ENCODE data around the gene SPC25. TPM values are rescaled to one million over a fixed set of nuclear protein-coding genes. Genes with fewer than 3 reads are reported as not detected.

Gene SPC25
- total RNA-seq, 3 donors from 2014 or later, result 2.1 to 3.7 (median 2.4) TPM

DNA sequence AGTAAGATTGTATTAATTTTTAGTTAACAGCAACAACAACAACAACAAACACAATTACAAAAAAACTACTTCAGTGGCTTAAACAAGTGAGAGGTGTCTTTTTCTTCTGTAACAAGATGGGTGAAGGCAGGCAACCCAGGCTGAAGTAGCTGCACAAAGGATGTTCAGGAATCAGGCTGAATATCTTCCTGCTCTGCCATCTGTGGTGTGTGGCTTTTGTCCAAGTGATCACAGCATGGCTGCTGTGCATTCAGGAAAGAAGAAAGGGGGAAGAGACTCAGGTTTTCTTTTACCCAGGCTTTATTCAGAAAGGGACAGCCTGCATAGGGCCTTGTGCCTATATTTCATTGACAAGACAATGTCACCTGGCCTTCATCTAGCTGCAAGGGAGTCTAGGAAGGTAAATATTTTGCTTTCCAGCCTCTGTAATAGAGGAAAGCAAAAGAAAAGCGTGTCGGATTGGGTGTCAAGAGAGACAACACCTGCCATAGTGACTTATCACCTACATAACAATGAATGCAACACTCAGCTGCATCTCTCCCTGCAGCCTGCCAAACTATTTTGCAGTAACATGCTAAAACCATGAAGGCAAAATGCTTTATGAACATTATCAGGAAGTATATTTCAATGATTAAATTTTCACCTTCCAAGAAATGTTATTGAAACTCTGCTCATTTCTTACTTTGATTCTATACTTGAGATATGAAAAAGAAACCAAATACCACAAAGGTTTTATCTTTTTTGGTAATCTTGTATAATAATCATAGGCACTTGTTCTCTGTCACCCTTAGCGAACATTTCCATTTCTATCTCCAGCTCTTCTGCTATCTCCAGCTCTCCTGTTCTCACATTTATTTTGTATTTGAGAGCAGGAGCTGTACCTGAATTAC lies 25.5 kb upstream of the SPC25 start:
- H3K27me3 Mint-ChIP-seq (ENCODE audit: low read depth), result peaks cover 21% of the 10 kb centered on the region
- no peaks in the 10 kb centered on the region for H3K36me3 Mint-ChIP-seq (ENCODE audit: insufficient read depth)
- DNase-seq, result no peak
- peaks cover 8% of the 10 kb centered on the region for H3K4me1 Mint-ChIP-seq (ENCODE audit: low read depth)
- peak; percentile 50 to 67 for ATAC-seq
- no peak overlapping the region for H3K4me3 Mint-ChIP-seq
- H3K9me3 Mint-ChIP-seq, result no peaks in the 10 kb centered on the region

DNA sequence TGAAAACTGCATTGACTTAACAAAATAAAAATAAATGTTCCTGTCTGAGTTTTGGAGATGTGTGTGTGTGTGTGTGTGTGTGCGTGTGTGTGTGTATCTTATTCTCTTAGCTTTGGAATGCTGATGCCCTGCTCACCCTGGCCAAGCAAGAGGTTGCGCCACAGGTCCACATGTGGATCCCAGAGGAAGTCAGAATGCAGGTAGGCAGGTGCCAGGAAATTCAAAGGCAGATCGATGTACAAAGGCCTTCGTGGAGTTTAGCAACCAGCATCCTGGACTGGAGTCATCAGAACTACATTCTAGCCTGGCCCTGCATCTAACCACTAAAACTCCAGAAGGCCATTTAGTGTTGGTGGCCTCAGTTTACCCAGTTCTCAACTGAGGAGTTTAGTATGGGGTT lies 23.3 kb upstream of the SPC25 start:
- Mint-ChIP-seq H3K36me3 (ENCODE audit: insufficient read depth) (no peaks in the 10 kb centered on the region), H3K27me3 (ENCODE audit: low read depth) (peaks cover 19% of the 10 kb centered on the region), H3K4me1 (ENCODE audit: low read depth) (peaks cover 8% of the 10 kb centered on the region), H3K4me3 (no peak overlapping the region), H3K9me3 (no peaks in the 10 kb centered on the region)
- DNase-seq, result no peak
- ATAC-seq, result no peak

- ATAC-seq (peak in 1 of 2 donors; percentile 46), DNase-seq (no peak)
- peaks cover 19% of the 10 kb centered on the region for H3K27me3 Mint-ChIP-seq (ENCODE audit: low read depth)
- peak overlapping the region; percentile 26 for H3K4me3 Mint-ChIP-seq
- H3K36me3 Mint-ChIP-seq (ENCODE audit: insufficient read depth), result no peaks in the 10 kb centered on the region
- H3K9me3 Mint-ChIP-seq, result no peaks in the 10 kb centered on the region
- H3K4me1 Mint-ChIP-seq (ENCODE audit: low read depth), result peaks cover 8% of the 10 kb centered on the region
Observed at GRCh38 chr2:168912901-168913369, 22.7 kb upstream of the SPC25 start.

- DNase-seq, result no peak
Observed at GRCh38 chr2:168912466-168912865, 22.2 kb upstream of the SPC25 start.

GRCh38 chr2:168910330-168910729 lies 20.1 kb upstream of the SPC25 start:
- ATAC-seq (no peak), DNase-seq (no peak)
- peaks cover 5% of the 10 kb centered on the region for H3K4me1 Mint-ChIP-seq (ENCODE audit: low read depth)
- peaks cover 33% of the 10 kb centered on the region for H3K27me3 Mint-ChIP-seq (ENCODE audit: low read depth)
- no peaks in the 10 kb centered on the region for H3K9me3 Mint-ChIP-seq
- H3K36me3 Mint-ChIP-seq (ENCODE audit: insufficient read depth), result no peaks in the 10 kb centered on the region
- no peak overlapping the region for H3K4me3 Mint-ChIP-seq

More at GRCh38 chr2:168912466-168912865, 22.2 kb upstream of the SPC25 start:
- no peaks in the 10 kb centered on the region for H3K9me3 Mint-ChIP-seq
- no peaks in the 10 kb centered on the region for H3K36me3 Mint-ChIP-seq (ENCODE audit: insufficient read depth)
- peaks cover 24% of the 10 kb centered on the region for H3K27me3 Mint-ChIP-seq (ENCODE audit: low read depth)
- no peak for ATAC-seq
- H3K4me1 Mint-ChIP-seq (ENCODE audit: low read depth), result peaks cover 8% of the 10 kb centered on the region
- no peak overlapping the region for H3K4me3 Mint-ChIP-seq

DNA sequence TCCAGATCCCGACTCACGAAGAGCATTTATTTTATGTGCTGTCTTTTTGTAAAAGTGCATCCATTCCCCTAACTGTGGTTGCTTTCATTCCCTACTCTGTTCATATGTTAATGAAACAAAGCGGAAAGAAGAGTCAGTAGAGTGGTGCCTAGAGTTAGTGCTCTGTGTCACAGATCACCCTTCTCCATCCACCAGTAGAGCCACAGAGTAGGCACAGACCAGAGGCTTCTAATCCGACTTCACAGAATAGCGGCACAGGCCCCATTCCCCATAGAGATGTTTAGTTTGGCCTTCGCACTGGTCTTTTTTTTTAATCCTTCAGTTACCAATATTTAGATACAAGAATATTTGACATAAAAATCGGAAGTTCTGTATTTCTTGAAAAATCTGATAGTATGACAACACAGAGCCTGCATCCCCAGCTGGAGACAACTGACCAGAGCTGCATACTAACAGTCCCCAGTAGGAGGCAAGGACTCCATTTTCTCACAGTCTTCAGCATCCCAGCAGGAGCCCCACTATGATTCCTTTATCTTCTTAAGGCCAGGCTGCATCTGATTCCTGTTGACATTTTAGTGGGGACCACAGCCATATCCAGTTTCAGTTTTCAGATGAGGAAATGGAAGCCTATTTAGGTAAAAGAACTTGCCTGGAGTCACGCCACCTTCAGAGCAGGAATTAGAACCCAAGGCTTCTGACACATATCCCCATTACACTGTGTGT lies 17.9 kb upstream of the SPC25 start:
- Mint-ChIP-seq H3K4me3 (no peak overlapping the region), H3K4me1 (ENCODE audit: low read depth) (peaks cover 5% of the 10 kb centered on the region), H3K36me3 (ENCODE audit: insufficient read depth) (no peaks in the 10 kb centered on the region), H3K9me3 (no peaks in the 10 kb centered on the region), H3K27me3 (ENCODE audit: low read depth) (peaks cover 32% of the 10 kb centered on the region)
- DNase-seq, result no peak
- no peak for ATAC-seq

DNA sequence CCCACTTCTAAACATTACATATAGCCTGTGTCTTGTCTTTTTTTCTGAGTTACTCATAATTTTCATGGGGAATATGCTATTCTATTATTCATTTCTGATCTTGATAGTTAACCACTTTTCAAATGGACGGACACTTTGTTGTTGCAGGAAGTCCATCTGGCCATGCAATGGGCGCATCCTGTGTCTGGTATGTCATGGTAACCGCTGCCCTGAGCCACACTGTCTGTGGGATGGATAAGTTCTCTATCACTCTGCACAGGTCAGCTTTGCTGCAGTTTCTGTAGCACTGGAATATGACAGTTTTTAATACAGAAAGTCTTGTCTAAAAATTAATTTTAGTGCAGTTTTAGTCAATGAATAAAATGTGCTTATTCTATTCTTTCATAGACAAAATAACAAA lies 14.1 kb upstream of the SPC25 start:
- no peak for DNase-seq
- H3K4me1 Mint-ChIP-seq (ENCODE audit: low read depth), result no peaks in the 10 kb centered on the region
- ATAC-seq, result no peak
- H3K4me3 Mint-ChIP-seq, result no peak overlapping the region
- H3K36me3 Mint-ChIP-seq (ENCODE audit: insufficient read depth), result no peaks in the 10 kb centered on the region
- H3K9me3 Mint-ChIP-seq, result no peaks in the 10 kb centered on the region
- H3K27me3 Mint-ChIP-seq (ENCODE audit: low read depth), result peaks cover 25% of the 10 kb centered on the region

- DNase-seq (no peak), ATAC-seq (no peak)
- H3K36me3 Mint-ChIP-seq (ENCODE audit: insufficient read depth), result no peaks in the 10 kb centered on the region
- H3K4me3 Mint-ChIP-seq, result no peak overlapping the region
- H3K27me3 Mint-ChIP-seq (ENCODE audit: low read depth), result peaks cover 25% of the 10 kb centered on the region
- no peaks in the 10 kb centered on the region for H3K9me3 Mint-ChIP-seq
- H3K4me1 Mint-ChIP-seq (ENCODE audit: low read depth), result no peaks in the 10 kb centered on the region
Observed at GRCh38 chr2:168903888-168904287, 13.7 kb upstream of the SPC25 start.

GRCh38 chr2:168901003-168901402 lies 10.8 kb upstream of the SPC25 start, which contains the start of gene G6PC2:
TSS of gene G6PC2 (plus strand) at chr2:168901291. CDS start at chr2:168901332, 41 bp downstream.
- H3K4me3 Mint-ChIP-seq, result no peak within 1 kb of the TSS
- DNase-seq, result no peak
- no peaks in the 10 kb centered on the region for H3K4me1 Mint-ChIP-seq (ENCODE audit: low read depth)
- peaks cover 15% of the 10 kb centered on the region for H3K27me3 Mint-ChIP-seq (ENCODE audit: low read depth)
- no peaks in the 10 kb centered on the region for H3K9me3 Mint-ChIP-seq
- no peaks in the 10 kb centered on the region for H3K36me3 Mint-ChIP-seq (ENCODE audit: insufficient read depth)
- no peak for ATAC-seq

DNA sequence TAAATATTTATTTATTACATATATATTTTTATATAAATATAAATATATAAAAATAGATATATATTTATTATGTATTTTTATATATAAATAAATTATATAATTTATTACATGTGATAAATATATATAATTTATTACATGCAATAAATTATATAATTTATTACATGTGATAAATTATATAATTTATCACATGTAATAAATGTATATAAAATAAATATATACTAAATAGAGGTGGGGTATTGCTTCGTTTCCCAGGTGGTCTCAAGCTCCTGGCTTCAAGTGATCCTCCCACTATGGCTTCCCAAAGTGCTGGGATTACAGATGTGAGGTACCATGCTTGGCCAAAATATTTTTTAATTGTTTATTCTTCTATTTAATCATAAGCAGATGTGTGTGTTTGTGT lies 7.2 kb upstream of the SPC25 start:
- Mint-ChIP-seq H3K9me3 (no peaks in the 10 kb centered on the region), H3K36me3 (ENCODE audit: insufficient read depth) (no peaks in the 10 kb centered on the region), H3K4me1 (ENCODE audit: low read depth) (no peaks in the 10 kb centered on the region), H3K4me3 (no peak overlapping the region), H3K27me3 (ENCODE audit: low read depth) (peaks cover 6% of the 10 kb centered on the region)
- DNase-seq (no peak), ATAC-seq (no peak)

GRCh38 chr2:168896783-168897182 lies 6.6 kb upstream of the SPC25 start:
- Mint-ChIP-seq H3K4me1 (ENCODE audit: low read depth) (no peaks in the 10 kb centered on the region), H3K36me3 (ENCODE audit: insufficient read depth) (no peaks in the 10 kb centered on the region), H3K27me3 (ENCODE audit: low read depth) (peaks cover 2% of the 10 kb centered on the region), H3K4me3 (no peak overlapping the region), H3K9me3 (no peaks in the 10 kb centered on the region)
- no peak for DNase-seq
- ATAC-seq, result no peak

DNA sequence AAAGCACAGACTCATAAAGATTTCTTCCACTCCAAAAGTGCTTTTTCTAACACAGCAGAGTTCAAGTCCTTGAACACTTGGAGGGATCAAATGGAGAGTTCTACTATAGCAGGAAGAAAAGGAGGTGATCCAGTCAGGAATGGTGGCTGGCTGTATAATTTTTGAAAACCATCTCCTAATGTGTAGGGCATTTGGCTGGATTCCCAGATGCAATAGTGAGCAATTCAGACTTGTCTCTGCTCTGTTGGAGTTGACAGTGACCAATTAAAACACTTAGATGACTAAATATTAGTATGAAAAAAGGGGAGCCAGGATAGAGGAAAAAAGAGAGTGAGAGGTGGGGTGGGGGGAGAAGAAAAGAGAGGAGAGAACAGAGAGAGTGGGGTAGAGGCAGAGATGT lies 5.5 kb upstream of the SPC25 start:
- no peak for ATAC-seq
- Mint-ChIP-seq H3K9me3 (no peaks in the 10 kb centered on the region), H3K36me3 (ENCODE audit: insufficient read depth) (no peaks in the 10 kb centered on the region), H3K4me1 (ENCODE audit: low read depth) (no peaks in the 10 kb centered on the region), H3K27me3 (ENCODE audit: low read depth) (peaks cover 2% of the 10 kb centered on the region), H3K4me3 (no peak overlapping the region)
- DNase-seq, result no peak

GRCh38 chr2:168894720-168895119 lies 4.5 kb upstream of the SPC25 start:
- no peaks in the 10 kb centered on the region for H3K36me3 Mint-ChIP-seq (ENCODE audit: insufficient read depth)
- H3K9me3 Mint-ChIP-seq, result no peaks in the 10 kb centered on the region
- peaks cover 2% of the 10 kb centered on the region for H3K27me3 Mint-ChIP-seq (ENCODE audit: low read depth)
- DNase-seq (no peak), ATAC-seq (no peak)
- H3K4me1 Mint-ChIP-seq (ENCODE audit: low read depth), result peaks cover 7% of the 10 kb centered on the region
- H3K4me3 Mint-ChIP-seq, result no peak overlapping the region

GRCh38 chr2:168894101-168894500 lies 3.9 kb upstream of the SPC25 start:
- no peak for DNase-seq
- H3K36me3 Mint-ChIP-seq (ENCODE audit: insufficient read depth), result no peaks in the 10 kb centered on the region
- H3K4me1 Mint-ChIP-seq (ENCODE audit: low read depth), result peaks cover 8% of the 10 kb centered on the region
- H3K9me3 Mint-ChIP-seq, result no peaks in the 10 kb centered on the region
- H3K4me3 Mint-ChIP-seq, result no peak overlapping the region
- peaks cover 2% of the 10 kb centered on the region for H3K27me3 Mint-ChIP-seq (ENCODE audit: low read depth)
- ATAC-seq, result no peak

DNA sequence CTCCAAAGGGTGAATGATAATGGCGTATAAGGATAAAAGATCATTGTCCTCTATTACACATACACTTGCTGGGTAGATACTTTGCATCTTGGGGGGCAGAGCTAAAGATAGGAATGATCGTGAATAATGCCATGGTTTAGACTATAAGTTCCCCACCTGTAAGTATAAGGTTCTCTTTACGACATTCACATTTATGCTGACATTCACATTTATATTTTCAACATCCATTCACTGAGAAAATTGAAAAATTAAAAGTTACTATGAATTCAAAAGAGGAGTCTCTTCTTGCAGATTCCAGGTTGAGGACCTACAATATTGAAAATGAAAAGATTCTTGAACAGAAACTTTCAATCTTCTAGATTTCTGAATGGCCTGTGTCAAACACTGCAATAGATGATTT lies 2.1 kb upstream of the SPC25 start:
- peaks cover 2% of the 10 kb centered on the region for H3K27me3 Mint-ChIP-seq (ENCODE audit: low read depth)
- H3K4me3 Mint-ChIP-seq, result no peak overlapping the region
- H3K36me3 Mint-ChIP-seq (ENCODE audit: insufficient read depth), result no peaks in the 10 kb centered on the region
- H3K4me1 Mint-ChIP-seq (ENCODE audit: low read depth), result peaks cover 8% of the 10 kb centered on the region
- no peaks in the 10 kb centered on the region for H3K9me3 Mint-ChIP-seq
- ATAC-seq, result no peak
- DNase-seq, result no peak
